ENCODE results near the gene RBM33. TPM values are rescaled to one million over a fixed set of nuclear protein-coding genes. Genes with fewer than 3 reads are reported as not detected.
A peak's percentile ranks its signal among the peaks of the same experiment; 100 is the strongest.

The RBM33 gene
- total and polyA plus RNA-seq, 4 experiments from 2014 or later = 17.2 to 167 (median 113) TPM

DNA sequence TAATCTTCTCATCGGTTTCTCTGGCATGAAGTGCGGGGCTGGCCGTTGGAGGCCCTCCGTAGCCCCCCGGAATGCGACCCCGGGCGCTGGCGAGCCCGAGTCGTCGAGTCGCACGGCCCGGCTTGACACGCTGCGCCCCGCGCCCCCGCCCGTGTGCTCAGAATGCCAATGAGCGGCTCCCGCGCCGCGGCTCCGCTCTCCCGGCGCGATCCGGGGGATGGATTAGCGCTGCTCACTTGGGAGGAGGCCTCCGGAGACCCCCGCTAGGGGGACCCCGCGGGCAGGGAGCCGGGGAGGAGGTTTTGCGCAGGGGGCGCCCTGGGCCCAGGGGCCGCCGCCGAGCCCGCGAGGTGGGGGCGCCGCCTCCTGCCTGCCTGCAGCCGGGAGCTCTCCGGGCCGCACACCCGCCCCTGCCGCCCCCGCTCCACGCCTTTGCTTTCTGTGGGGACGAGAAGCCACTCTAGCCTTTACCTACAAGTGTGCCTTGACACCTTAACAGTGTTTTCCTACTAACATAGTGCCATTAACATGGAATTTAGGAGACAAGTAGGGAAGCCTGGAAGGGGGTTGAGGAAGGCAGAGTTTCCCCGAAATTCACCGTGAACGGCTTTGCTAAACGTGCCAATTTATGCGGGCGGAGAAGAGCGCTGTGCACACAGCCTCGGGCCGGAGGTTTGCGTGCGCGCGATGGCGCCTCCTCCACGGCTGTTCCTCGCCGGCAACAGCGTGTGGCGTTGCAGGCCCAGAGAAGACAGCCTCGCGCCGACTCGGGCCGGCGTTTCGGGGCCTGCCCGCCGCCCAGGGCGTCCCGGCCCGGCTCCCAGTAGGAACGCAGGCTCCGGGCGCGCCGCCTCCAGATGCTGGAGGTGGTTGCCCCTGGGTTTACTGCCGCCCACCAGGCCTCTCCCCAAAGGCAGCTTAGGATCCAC lies 160.7 kb downstream of the RBM33 start:
- intact Hi-C loops (cut with micrococcal nuclease) = no loop called here
- POLR2A ChIA-PET (ENCODE audit: partially characterized antibody) = no interaction called here
- Histone ChIP-seq H3K27ac (ENCODE audit: low read depth, low read length) (no peak overlapping the region), H3K4me1 (ENCODE audit: insufficient read depth, low read length) (peaks cover 22% of the 10 kb centered on the region), H3K4me3 (ENCODE audit: low read length in 2 of 2) (no peak overlapping the region), H3K9me3 (ENCODE audit: control insufficient read depth in 1 of 2, low read length in 2 of 2) (no peaks in the 10 kb centered on the region), H3K27me3 (ENCODE audit: insufficient read depth, low read length) (peaks cover 19% of the 10 kb centered on the region), H3K36me3 (ENCODE audit: insufficient read depth, low read length) (no peaks in the 10 kb centered on the region)
- peaks cover 33 to 36% of the 10 kb centered on the region in 2 donors for H3K27me3 Mint-ChIP-seq
- peaks cover 0 to 3% (median 0%) of the 10 kb centered on the region in 8 donors for H3K9me3 Mint-ChIP-seq
- peak in 4 of 5 donors; percentile 24 to 71 (median 40) for DNase-seq
- H3K36me3 Mint-ChIP-seq = no peaks in the 10 kb centered on the region
- H3K4me1 Mint-ChIP-seq = peaks cover 2 to 32% (median 20%) of the 10 kb centered on the region in 4 donors
- peak overlapping the region; percentile 65 to 84 (median 82) for H3K4me3 Mint-ChIP-seq
- CTCF ChIA-PET (ENCODE audit: partially characterized antibody) = interaction anchor here (1.2 kb wide), 1 partner anchor 1008 kb away, joined by 3 read pairs; no protein-coding TSS in a partner anchor
- no peak overlapping the region for H3K27ac Mint-ChIP-seq

DNA sequence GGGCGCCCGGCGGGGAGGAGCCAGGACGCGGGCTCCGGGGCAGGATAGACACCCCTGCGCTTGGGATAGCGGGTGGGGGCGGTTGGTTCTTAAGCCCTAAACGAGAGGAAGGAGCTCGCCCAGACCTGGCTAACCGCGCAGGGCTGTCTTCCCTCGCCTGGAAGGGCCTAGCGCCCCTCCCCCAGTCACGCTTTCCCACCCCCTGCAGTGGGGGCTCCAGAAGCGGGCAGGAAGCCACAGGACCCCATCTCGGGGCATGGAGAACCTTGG lies 161.3 kb downstream of the RBM33 start:
- no peaks in the 10 kb centered on the region for H3K36me3 ChIP-seq (ENCODE audit: insufficient read depth, low read length)
- DNase-seq = no peak
- peaks cover 34 to 38% of the 10 kb centered on the region in 2 donors for H3K27me3 Mint-ChIP-seq
- H3K27ac Mint-ChIP-seq = no peak overlapping the region
- H3K9me3 Mint-ChIP-seq = peaks cover 0 to 3% (median 0%) of the 10 kb centered on the region in 8 donors
- ChIA-PET CTCF (ENCODE audit: partially characterized antibody) (interaction anchor here (1.2 kb wide), 1 partner anchor 1008 kb away, joined by 3 read pairs; no protein-coding TSS in a partner anchor), POLR2A (ENCODE audit: partially characterized antibody) (no interaction called here)
- no peaks in the 10 kb centered on the region for H3K9me3 ChIP-seq (ENCODE audit: control insufficient read depth in 1 of 2, low read length in 2 of 2)
- peak overlapping the region in 1 of 8 donors; percentile 65 for H3K4me3 Mint-ChIP-seq
- no peaks in the 10 kb centered on the region for H3K36me3 Mint-ChIP-seq
- peaks cover 23% of the 10 kb centered on the region for H3K27me3 ChIP-seq (ENCODE audit: insufficient read depth, low read length)
- peaks cover 22% of the 10 kb centered on the region for H3K4me1 ChIP-seq (ENCODE audit: insufficient read depth, low read length)
- no peak overlapping the region for H3K4me3 ChIP-seq (ENCODE audit: low read length in 2 of 2)
- intact Hi-C loops (cut with micrococcal nuclease) = no loop called here
- H3K4me1 Mint-ChIP-seq = peaks cover 2 to 34% (median 21%) of the 10 kb centered on the region in 4 donors
- H3K27ac ChIP-seq (ENCODE audit: low read depth, low read length) = no peak overlapping the region

GRCh38 chr7:155806096-155806871 lies 161.8 kb downstream of the RBM33 start:
- Mint-ChIP-seq H3K4me1 (peaks cover 2 to 39% (median 24%) of the 10 kb centered on the region in 4 donors), H3K4me3 (peak overlapping the region in 6 of 8 donors; percentile 7 to 67 (median 52)), H3K27me3 (peaks cover 33 to 36% of the 10 kb centered on the region in 2 donors), H3K27ac (peak overlapping the region in 1 of 7 donors; percentile 17), H3K36me3 (no peaks in the 10 kb centered on the region), H3K9me3 (peaks cover 0 to 3% (median 0%) of the 10 kb centered on the region in 8 donors)
- Histone ChIP-seq H3K4me1 (ENCODE audit: insufficient read depth, low read length) (peaks cover 22% of the 10 kb centered on the region), H3K27me3 (ENCODE audit: insufficient read depth, low read length) (peaks cover 20% of the 10 kb centered on the region), H3K27ac (ENCODE audit: low read depth, low read length) (no peak overlapping the region), H3K36me3 (ENCODE audit: insufficient read depth, low read length) (no peaks in the 10 kb centered on the region), H3K4me3 (ENCODE audit: low read length in 2 of 2) (no peak overlapping the region), H3K9me3 (ENCODE audit: control insufficient read depth in 1 of 2, low read length in 2 of 2) (no peaks in the 10 kb centered on the region)
- CTCF ChIA-PET (ENCODE audit: partially characterized antibody) = interaction anchor here (1.2 kb wide), 1 partner anchor 1007 kb away, joined by 3 read pairs; no protein-coding TSS in a partner anchor
- POLR2A ChIA-PET (ENCODE audit: partially characterized antibody) = no interaction called here
- DNase-seq = peak in 1 of 5 donors; percentile 42
- intact Hi-C loops (cut with micrococcal nuclease) = no loop called here

DNA sequence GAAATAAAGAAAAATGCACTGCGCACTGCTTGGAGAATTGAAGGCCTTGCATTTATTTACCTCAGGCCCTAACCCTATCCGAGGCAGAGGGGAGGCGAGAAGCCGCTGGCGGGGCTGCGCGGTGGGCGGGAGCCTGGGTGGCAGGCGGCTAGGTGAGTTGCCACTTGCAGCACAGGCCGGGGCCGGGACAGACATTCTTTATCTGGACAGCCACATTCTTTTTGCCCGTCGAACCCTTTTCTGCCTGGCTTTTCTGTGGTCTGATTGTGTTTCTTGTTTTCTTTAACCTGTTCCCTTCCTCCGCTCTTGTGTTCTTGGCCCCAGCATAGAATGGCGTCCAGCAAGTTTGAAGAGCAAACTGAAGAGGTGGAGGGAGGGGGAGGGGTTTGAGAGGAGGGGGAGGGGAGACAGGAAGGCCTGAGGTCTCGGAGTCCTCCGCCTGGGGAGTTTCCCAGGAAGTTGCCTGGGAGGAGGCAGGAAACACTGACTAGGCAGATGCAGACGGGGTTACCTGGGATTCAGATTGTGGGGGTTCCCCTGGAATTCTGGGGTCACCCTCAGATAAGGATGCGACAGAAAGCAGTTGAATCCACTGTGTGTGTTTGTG lies 162.7 kb downstream of the RBM33 start:
- CTCF ChIA-PET (ENCODE audit: partially characterized antibody) = no interaction called here
- Mint-ChIP-seq H3K9me3 (peaks cover 0 to 3% (median 0%) of the 10 kb centered on the region in 8 donors), H3K27ac (no peak overlapping the region), H3K4me1 (peaks cover 7 to 48% (median 32%) of the 10 kb centered on the region in 4 donors), H3K27me3 (peaks cover 39 to 42% of the 10 kb centered on the region in 2 donors), H3K36me3 (no peaks in the 10 kb centered on the region), H3K4me3 (peak overlapping the region in 2 of 8 donors; percentile 35 to 55)
- peaks cover 25% of the 10 kb centered on the region for H3K27me3 ChIP-seq (ENCODE audit: insufficient read depth, low read length)
- no peaks in the 10 kb centered on the region for H3K36me3 ChIP-seq (ENCODE audit: insufficient read depth, low read length)
- no peak overlapping the region for H3K27ac ChIP-seq (ENCODE audit: low read depth, low read length)
- POLR2A ChIA-PET (ENCODE audit: partially characterized antibody) = no interaction called here
- H3K4me3 ChIP-seq (ENCODE audit: low read length in 2 of 2) = no peak overlapping the region
- peak in 1 of 5 donors; percentile 17 for DNase-seq
- no peaks in the 10 kb centered on the region for H3K9me3 ChIP-seq (ENCODE audit: control insufficient read depth in 1 of 2, low read length in 2 of 2)
- intact Hi-C loops (cut with micrococcal nuclease) = no loop called here
- peaks cover 22% of the 10 kb centered on the region for H3K4me1 ChIP-seq (ENCODE audit: insufficient read depth, low read length)

GRCh38 chr7:155807789-155808548 lies 163.5 kb downstream of the RBM33 start:
- Mint-ChIP-seq H3K27ac (no peak overlapping the region), H3K4me3 (peak overlapping the region in 2 of 8 donors; percentile 48 to 62), H3K27me3 (peaks cover 44 to 46% of the 10 kb centered on the region in 2 donors), H3K4me1 (peaks cover 7 to 50% (median 33%) of the 10 kb centered on the region in 4 donors), H3K9me3 (peaks cover 0 to 3% (median 0%) of the 10 kb centered on the region in 8 donors), H3K36me3 (no peaks in the 10 kb centered on the region)
- H3K27ac ChIP-seq (ENCODE audit: low read depth, low read length) = no peak overlapping the region
- no peak overlapping the region for H3K4me3 ChIP-seq (ENCODE audit: low read length in 2 of 2)
- peaks cover 22% of the 10 kb centered on the region for H3K4me1 ChIP-seq (ENCODE audit: insufficient read depth, low read length)
- H3K36me3 ChIP-seq (ENCODE audit: insufficient read depth, low read length) = no peaks in the 10 kb centered on the region
- POLR2A ChIA-PET (ENCODE audit: partially characterized antibody) = no interaction called here
- intact Hi-C loops (cut with micrococcal nuclease) = no loop called here
- CTCF ChIA-PET (ENCODE audit: partially characterized antibody) = no interaction called here
- H3K27me3 ChIP-seq (ENCODE audit: insufficient read depth, low read length) = peaks cover 25% of the 10 kb centered on the region
- no peaks in the 10 kb centered on the region for H3K9me3 ChIP-seq (ENCODE audit: control insufficient read depth in 1 of 2, low read length in 2 of 2)
- DNase-seq = peak in 1 of 5 donors; percentile 25

DNA sequence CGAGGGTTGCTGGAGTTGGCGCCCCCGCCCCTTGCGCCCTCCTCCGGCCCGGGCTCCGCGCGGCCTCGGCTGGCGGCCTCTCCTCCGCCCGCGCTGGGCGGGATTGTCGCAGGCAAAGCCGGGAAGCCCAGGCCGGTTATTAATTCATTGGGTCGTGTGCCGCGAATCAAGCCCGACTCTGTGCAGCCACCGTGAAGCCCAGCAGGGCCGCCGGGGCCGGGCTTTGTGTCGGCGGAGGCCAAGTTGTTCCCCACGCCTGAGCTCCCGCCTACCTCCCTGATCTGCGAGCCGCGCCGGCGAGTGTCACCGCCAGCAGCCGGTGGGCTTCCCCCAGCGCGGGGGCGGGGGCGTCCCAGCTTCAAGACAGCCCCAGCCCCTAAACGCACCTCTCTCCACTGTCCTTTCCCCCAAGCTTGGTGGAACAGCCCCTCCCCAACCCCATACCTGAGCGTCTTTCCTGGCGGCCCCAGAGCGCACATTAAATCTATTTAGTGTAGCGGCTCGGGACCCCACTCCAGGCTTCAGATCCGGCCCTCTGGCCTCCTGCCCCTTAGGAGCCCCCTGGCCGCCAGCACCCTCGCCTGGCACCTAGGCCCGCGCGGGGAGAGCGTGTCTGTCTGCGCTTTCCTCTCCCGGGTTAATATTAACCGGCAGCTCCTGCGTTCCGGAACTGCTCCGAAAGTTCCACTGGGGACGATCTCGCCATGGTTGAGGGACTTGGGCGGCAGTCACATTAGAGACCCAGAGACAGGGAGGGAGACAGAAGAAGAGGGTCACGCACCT lies 164.3 kb downstream of the RBM33 start:
- Mint-ChIP-seq H3K27ac (no peak overlapping the region), H3K36me3 (no peaks in the 10 kb centered on the region), H3K4me1 (peaks cover 7 to 45% (median 30%) of the 10 kb centered on the region in 4 donors), H3K9me3 (no peaks in the 10 kb centered on the region), H3K4me3 (peak overlapping the region in 1 of 8 donors; percentile 59), H3K27me3 (peaks cover 46 to 47% of the 10 kb centered on the region in 2 donors)
- Histone ChIP-seq H3K4me3 (ENCODE audit: low read length in 2 of 2) (no peak overlapping the region), H3K4me1 (ENCODE audit: insufficient read depth, low read length) (peaks cover 16% of the 10 kb centered on the region), H3K27ac (ENCODE audit: low read depth, low read length) (no peak overlapping the region), H3K36me3 (ENCODE audit: insufficient read depth, low read length) (no peaks in the 10 kb centered on the region), H3K9me3 (ENCODE audit: control insufficient read depth in 1 of 2, low read length in 2 of 2) (no peaks in the 10 kb centered on the region), H3K27me3 (ENCODE audit: insufficient read depth, low read length) (peaks cover 25% of the 10 kb centered on the region)
- DNase-seq = peak in 1 of 5 donors; percentile 16
- ChIA-PET CTCF (ENCODE audit: partially characterized antibody) (no interaction called here), POLR2A (ENCODE audit: partially characterized antibody) (no interaction called here)
- intact Hi-C loops (cut with micrococcal nuclease) = no loop called here
